Kidney epithelial cell (primary cell): Measurements from ENCODE around the gene RIMBP2. TPM values are rescaled to one million over a fixed set of nuclear protein-coding genes. Genes with fewer than 3 reads are reported as not detected.

Experiments used
- DNase-seq: peaks from one replicate; pipeline ENCODE4 v3.0.0-alpha.2; 2010; ENCODE audit warnings: low read depth
- H3K27me3 ChIP-seq: 2 replicates; pipeline ENCODE4 v1.6.0; 2011; ENCODE audit warnings: low read length; ENCODE audit not compliant: control insufficient read depth, insufficient read depth
- H3K36me3 ChIP-seq: 2 replicates; pipeline ENCODE4 v1.5.1; 2011; ENCODE audit warnings: low read length; ENCODE audit not compliant: control insufficient read depth, insufficient read depth
- H3K4me3 ChIP-seq: 2 replicates; pipeline ENCODE4 v1.5.1; 2011; ENCODE audit warnings: low read depth, mild to moderate bottlenecking, control low read depth, low read length
- total RNA-seq: library from RNA; depleted of rRNA; stranded (reverse); fragments of >200 nt; gene quantifications from 2 replicates; pipeline ENCODE4 v1.2.3, GENCODE V29; 2015
- TF ChIP-seq, protein P1 (sequence below): IDR thresholded peaks from 2 replicates; pipeline ENCODE4 v1.5.1; 2011; ENCODE audit warnings: mild to moderate bottlenecking, moderate library complexity, low read length, control low read depth, inconsistent platforms; ENCODE audit not compliant: insufficient read depth, poor library complexity, severe bottlenecking

The RIMBP2 gene
- total RNA-seq, 1 donor from 2014 or later, result 0.50 TPM

DNA sequence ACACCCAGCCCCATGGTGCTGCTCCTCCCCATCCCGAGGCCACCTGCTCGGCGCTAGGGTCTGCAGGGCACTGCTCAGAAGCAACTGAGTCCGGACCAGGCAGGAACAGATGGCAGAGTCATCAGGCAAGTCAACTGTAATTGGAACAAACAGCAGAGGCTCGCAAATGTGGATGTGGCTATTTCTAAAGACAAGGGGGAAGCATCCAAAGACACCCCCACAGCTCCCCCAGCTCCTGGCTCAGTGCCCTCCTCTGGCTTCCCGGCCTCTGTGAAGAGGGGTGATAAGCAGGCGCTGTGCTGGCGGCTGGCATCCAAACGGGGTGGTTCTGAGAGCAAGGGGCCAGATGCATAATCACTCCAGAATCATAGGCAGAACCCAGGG is 252.8 kb downstream of the RIMBP2 start:
- TF ChIP-seq, protein P1, sequence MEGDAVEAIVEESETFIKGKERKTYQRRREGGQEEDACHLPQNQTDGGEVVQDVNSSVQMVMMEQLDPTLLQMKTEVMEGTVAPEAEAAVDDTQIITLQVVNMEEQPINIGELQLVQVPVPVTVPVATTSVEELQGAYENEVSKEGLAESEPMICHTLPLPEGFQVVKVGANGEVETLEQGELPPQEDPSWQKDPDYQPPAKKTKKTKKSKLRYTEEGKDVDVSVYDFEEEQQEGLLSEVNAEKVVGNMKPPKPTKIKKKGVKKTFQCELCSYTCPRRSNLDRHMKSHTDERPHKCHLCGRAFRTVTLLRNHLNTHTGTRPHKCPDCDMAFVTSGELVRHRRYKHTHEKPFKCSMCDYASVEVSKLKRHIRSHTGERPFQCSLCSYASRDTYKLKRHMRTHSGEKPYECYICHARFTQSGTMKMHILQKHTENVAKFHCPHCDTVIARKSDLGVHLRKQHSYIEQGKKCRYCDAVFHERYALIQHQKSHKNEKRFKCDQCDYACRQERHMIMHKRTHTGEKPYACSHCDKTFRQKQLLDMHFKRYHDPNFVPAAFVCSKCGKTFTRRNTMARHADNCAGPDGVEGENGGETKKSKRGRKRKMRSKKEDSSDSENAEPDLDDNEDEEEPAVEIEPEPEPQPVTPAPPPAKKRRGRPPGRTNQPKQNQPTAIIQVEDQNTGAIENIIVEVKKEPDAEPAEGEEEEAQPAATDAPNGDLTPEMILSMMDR, result no peak
- no peak for DNase-seq
- no peak overlapping the region for H3K4me3 ChIP-seq
- H3K36me3 ChIP-seq, result no peaks in the 10 kb centered on the region
- no peaks in the 10 kb centered on the region for H3K27me3 ChIP-seq

DNA sequence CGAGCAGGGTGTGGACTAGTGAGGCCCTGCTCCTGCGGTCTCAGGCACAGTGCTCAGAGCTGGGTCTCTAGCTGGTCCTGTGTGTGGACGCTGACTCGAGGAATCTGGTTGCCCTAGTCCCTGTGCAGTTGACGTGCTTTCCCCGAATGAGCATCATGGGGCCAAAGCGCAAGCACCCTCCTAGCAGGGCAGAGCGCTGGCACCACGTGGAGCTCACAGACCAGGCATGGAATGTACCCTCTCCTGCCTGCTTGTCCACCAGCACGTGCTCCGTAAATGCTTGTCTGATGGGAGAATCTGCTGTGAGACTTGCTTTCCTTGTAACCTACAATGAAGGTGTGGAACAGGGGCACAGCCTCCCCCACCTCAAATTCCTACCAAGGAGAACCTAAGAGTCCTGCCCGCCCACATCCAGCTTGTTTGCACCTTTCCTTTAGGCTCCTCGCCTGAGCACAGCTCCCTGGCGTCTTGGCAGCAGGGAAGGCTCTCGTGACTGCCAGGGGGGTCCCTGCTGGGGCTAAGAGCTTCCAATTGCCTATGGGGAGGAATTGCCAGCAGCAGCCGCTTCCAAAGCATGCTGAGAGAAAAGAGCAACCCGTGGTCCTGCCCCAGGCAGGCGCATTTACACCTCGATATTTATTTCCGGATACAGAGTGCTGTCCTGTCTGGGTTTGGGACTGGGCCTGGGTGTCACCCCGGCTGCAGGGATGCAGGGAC is 253.4 kb downstream of the RIMBP2 start:
- H3K4me3 ChIP-seq, result no peak overlapping the region
- H3K36me3 ChIP-seq, result no peaks in the 10 kb centered on the region
- DNase-seq, result no peak
- H3K27me3 ChIP-seq, result no peaks in the 10 kb centered on the region
- TF ChIP-seq, protein P1, result no peak

DNA sequence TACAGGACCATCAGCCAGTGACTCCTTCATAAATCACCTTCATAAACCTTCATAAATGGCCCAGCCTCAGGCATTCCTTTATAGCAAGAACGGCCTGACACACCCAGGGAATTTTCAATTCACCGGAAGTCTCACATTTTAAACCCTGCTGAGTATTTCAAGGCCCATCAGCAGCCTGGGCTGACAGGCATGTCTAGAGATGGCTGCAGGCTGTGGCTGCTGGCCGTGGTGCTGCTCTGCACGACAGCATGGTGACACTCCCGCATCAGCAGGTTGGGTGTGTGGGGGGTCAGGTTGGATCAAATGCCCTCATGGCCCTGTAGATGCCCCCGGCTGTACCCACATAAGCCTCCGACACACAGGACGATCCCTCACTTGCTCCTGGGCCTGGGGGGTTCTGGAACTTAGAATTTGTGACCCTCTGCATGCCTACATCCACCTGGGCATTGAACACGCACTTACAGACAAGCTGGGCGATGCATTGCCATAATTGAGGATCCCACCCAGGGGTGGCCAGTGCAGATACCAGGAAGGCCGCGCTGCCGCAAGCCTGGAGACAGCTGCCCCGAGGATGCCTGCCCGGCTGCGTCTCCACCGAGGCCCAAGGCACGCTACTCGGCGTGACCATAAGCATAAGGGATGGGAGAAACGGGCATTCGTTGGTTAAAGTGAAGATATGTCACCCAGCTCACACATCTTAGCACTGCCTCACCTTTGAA is 254.1 kb downstream of the RIMBP2 start:
- TF ChIP-seq, protein P1, result no peak
- Histone ChIP-seq H3K36me3 (no peaks in the 10 kb centered on the region), H3K27me3 (no peaks in the 10 kb centered on the region), H3K4me3 (no peak overlapping the region)
- DNase-seq, result no peak

DNA sequence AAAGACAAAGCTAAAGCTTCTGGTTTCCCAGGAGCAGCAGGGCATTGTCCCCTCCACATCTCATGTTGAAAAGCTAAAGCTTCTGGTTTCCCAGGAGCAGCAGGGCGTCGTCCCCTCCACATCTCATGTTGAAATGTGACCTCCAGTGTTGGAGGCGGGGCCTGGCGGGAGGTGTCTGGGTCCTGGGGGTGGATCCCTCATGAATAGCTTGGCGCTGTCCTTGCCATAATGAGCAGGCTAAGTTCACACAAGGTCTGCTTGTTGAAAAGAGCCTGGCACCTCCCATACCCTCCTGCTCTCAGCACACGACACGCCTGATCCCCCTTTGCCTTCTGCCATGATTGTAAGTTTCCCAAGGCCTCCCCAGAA is 254.7 kb downstream of the RIMBP2 start:
- Histone ChIP-seq H3K36me3 (no peaks in the 10 kb centered on the region), H3K27me3 (no peaks in the 10 kb centered on the region), H3K4me3 (no peak overlapping the region)
- TF ChIP-seq, protein P1, result no peak
- DNase-seq, result no peak

DNA sequence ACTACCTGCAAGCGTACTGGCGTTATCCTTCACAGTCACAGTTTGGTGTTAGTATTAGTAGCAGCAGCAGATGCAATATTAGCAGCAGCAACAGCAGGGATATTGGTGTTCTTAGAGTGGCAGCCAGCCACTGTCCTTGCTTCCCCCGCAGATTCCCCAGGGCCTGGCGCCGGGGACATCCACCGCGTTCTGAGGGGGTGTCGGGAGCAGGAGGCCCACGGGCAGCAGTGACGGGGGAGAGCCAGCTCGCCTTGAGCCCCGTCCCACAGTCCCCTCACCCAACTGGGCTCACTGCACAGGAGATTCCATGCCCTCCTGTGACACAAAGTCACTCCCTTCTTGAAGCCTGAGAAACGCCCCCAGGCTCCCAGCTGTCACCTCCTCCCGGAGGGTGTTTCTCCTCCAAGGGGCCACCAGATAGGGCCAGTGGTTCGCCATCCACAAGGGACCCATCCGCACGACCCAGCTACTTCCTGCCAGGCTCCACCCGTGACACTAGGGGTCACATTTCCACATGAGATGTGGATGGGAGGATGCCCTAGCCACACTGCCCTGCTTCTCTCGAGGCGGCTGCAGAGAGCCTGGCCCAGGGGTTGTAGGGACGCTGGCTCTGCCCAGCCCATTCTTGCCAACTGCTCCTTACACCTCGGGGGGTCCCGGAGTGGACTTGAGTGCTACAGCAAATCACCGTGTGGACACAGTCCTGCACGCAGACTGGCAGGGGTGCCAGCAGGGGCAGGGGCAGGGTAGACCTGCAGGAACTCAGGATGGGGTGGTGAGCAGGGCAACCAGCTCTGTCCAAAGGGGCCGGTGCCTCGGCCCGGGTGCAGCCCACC is 255.3 kb downstream of the RIMBP2 start:
- Histone ChIP-seq H3K36me3 (no peaks in the 10 kb centered on the region), H3K27me3 (no peaks in the 10 kb centered on the region), H3K4me3 (no peak overlapping the region)
- TF ChIP-seq, protein P1, result no peak
- DNase-seq, result no peak
